Nephron progenitor cell (in vitro differentiated cells): ENCODE data around the gene SRSF3.

Experiments
- DNase-seq: peaks from one replicate; pipeline ENCODE4 v3.0.0; 2021
- H3K27ac Mint-ChIP-seq: 2 replicates; pipeline ENCODE4 v1.8.0; 2021; ENCODE audit warnings: mild to moderate bottlenecking, moderate library complexity, mixed read lengths
- H3K27me3 Mint-ChIP-seq: 2 replicates; pipeline ENCODE4 v1.8.0; 2021; ENCODE audit warnings: mild to moderate bottlenecking, low read depth, mixed read lengths; ENCODE audit not compliant: poor library complexity
- H3K36me3 Mint-ChIP-seq: 2 replicates; pipeline ENCODE4 v1.8.0; 2021; ENCODE audit warnings: low read depth, mixed read lengths
- H3K4me1 Mint-ChIP-seq: 2 replicates; pipeline ENCODE4 v1.8.0; 2021; ENCODE audit warnings: mixed read lengths
- H3K4me3 Mint-ChIP-seq: 2 replicates; pipeline ENCODE4 v1.8.0; 2021; ENCODE audit warnings: mild to moderate bottlenecking, moderate library complexity, mixed read lengths
- H3K9me3 Mint-ChIP-seq: 2 replicates; pipeline ENCODE4 v1.8.0; 2021; ENCODE audit warnings: mild to moderate bottlenecking, moderate library complexity, mixed read lengths
- CTCF ChIP-seq: fragments of 200-600 bp; sonication (generic); IDR thresholded peaks from 2 replicates; pipeline ENCODE4 v1.5.0; 2021; ENCODE audit warnings: antibody characterized with exemption

SRSF3 gene

GRCh38 chr6:36615018-36615761 lies 21.0 kb downstream of the SRSF3 start:
- TF ChIP-seq CTCF, result peak; percentile 59
- H3K4me1 Mint-ChIP-seq, result peaks cover 3% of the 10 kb centered on the region
- no peak overlapping the region for H3K4me3 Mint-ChIP-seq
- H3K36me3 Mint-ChIP-seq, result peaks cover 43% of the 10 kb centered on the region
- no peak overlapping the region for H3K27ac Mint-ChIP-seq
- H3K9me3 Mint-ChIP-seq, result peaks cover 16% of the 10 kb centered on the region
- peak; percentile 30 for DNase-seq
- no peaks in the 10 kb centered on the region for H3K27me3 Mint-ChIP-seq

- H3K4me3 Mint-ChIP-seq, result no peak overlapping the region
- no peak for TF ChIP-seq CTCF
- H3K9me3 Mint-ChIP-seq, result peaks cover 5% of the 10 kb centered on the region
- peaks cover 26% of the 10 kb centered on the region for H3K36me3 Mint-ChIP-seq
- H3K27ac Mint-ChIP-seq, result no peak overlapping the region
- no peaks in the 10 kb centered on the region for H3K27me3 Mint-ChIP-seq
- no peak for DNase-seq
- peaks cover 3% of the 10 kb centered on the region for H3K4me1 Mint-ChIP-seq
Measured at GRCh38 chr6:36616893-36617521, 22.8 kb downstream of the SRSF3 start.

- no peak for DNase-seq
- Mint-ChIP-seq H3K36me3 (peaks cover 11% of the 10 kb centered on the region), H3K27me3 (peaks cover under 1% of the 10 kb centered on the region), H3K9me3 (no peaks in the 10 kb centered on the region), H3K27ac (peak overlapping the region; percentile 42), H3K4me1 (peaks cover 8% of the 10 kb centered on the region), H3K4me3 (no peak overlapping the region)
- no peak for TF ChIP-seq CTCF
Measured at GRCh38 chr6:36618366-36619355, 24.5 kb downstream of the SRSF3 start.

- Mint-ChIP-seq H3K36me3 (no peaks in the 10 kb centered on the region), H3K9me3 (no peaks in the 10 kb centered on the region), H3K4me3 (no peak overlapping the region), H3K27me3 (peaks cover 7% of the 10 kb centered on the region), H3K4me1 (peaks cover 26% of the 10 kb centered on the region), H3K27ac (no peak overlapping the region)
- TF ChIP-seq CTCF, result no peak
- no peak for DNase-seq
Measured at GRCh38 chr6:36621371-36621855, 27.3 kb downstream of the SRSF3 start.

- peaks cover 31% of the 10 kb centered on the region for H3K4me1 Mint-ChIP-seq
- DNase-seq, result no peak
- no peak overlapping the region for H3K27ac Mint-ChIP-seq
- H3K4me3 Mint-ChIP-seq, result no peak overlapping the region
- no peaks in the 10 kb centered on the region for H3K9me3 Mint-ChIP-seq
- TF ChIP-seq CTCF, result no peak
- H3K27me3 Mint-ChIP-seq, result peaks cover 7% of the 10 kb centered on the region
- H3K36me3 Mint-ChIP-seq, result no peaks in the 10 kb centered on the region
Measured at GRCh38 chr6:36622901-36623546, 28.9 kb downstream of the SRSF3 start.
